ENCODE results near the gene PARD6A. TPM values are rescaled to one million over a fixed set of nuclear protein-coding genes. Genes with fewer than 3 reads are reported as not detected.

Gene PARD6A
- 4.0 TPM for polyA plus RNA-seq (2012; ENCODE audit: missing spikeins)

- FAIRE-seq (peak; percentile 99), DNase-seq (ENCODE audit: insufficient read length) (peak; percentile 100)
- TF ChIP-seq TAF1 (IDR thresholded peaks at IDR 0.05; ENCODE audit: borderline replicate concordance, low read depth, low read length): no peak
- no peak; the same call in 1 of the 2 replicates for TF ChIP-seq POLR2AphosphoS5 (IDR thresholded peaks at IDR 0.05; ENCODE audit: low read depth, low read length)
- no peak for TF ChIP-seq POLR2A (IDR thresholded peaks at IDR 0.05; ENCODE audit: low read depth, low read length)
Measured at GRCh38 chr16:67660564-67661028, at the start of gene PARD6A. Gene PARD6A, plus strand, starts transcription at chr16:67660960. Its CDS starts 79 bp downstream, at chr16:67661039.

- FAIRE-seq (no peak), DNase-seq (ENCODE audit: insufficient read length) (no peak)
Measured at GRCh38 chr16:67613808-67614207, 47.0 kb upstream of the PARD6A start.

GRCh38 chr16:67628216-67628615 is 32.5 kb upstream of the PARD6A start:
- DNase-seq (ENCODE audit: insufficient read length) (no peak), FAIRE-seq (no peak)
- TF ChIP-seq TAF1 (IDR thresholded peaks at IDR 0.05; ENCODE audit: borderline replicate concordance, low read depth, low read length): no peak
- no peak for TF ChIP-seq POLR2AphosphoS5 (IDR thresholded peaks at IDR 0.05; ENCODE audit: low read depth, low read length)
- no peak for TF ChIP-seq POLR2A (IDR thresholded peaks at IDR 0.05; ENCODE audit: low read depth, low read length)

More at GRCh38 chr16:67613808-67614207, 47.0 kb upstream of the PARD6A start:
- TF ChIP-seq POLR2A (IDR thresholded peaks at IDR 0.05; ENCODE audit: low read depth, low read length) (no peak), POLR2AphosphoS5 (IDR thresholded peaks at IDR 0.05; ENCODE audit: low read depth, low read length) (no peak), TAF1 (IDR thresholded peaks at IDR 0.05; ENCODE audit: borderline replicate concordance, low read depth, low read length) (no peak)

- FAIRE-seq: no peak
- no peak for TF ChIP-seq TAF1 (IDR thresholded peaks at IDR 0.05; ENCODE audit: borderline replicate concordance, low read depth, low read length)
- no peak for TF ChIP-seq POLR2AphosphoS5 (IDR thresholded peaks at IDR 0.05; ENCODE audit: low read depth, low read length)
- no peak for TF ChIP-seq POLR2A (IDR thresholded peaks at IDR 0.05; ENCODE audit: low read depth, low read length)
- DNase-seq (ENCODE audit: insufficient read length): no peak
Measured at GRCh38 chr16:67632415-67633172, 28.2 kb upstream of the PARD6A start.

- FAIRE-seq (no peak), DNase-seq (ENCODE audit: insufficient read length) (no peak)
- TF ChIP-seq POLR2AphosphoS5 (IDR thresholded peaks at IDR 0.05; ENCODE audit: low read depth, low read length) (no peak), POLR2A (IDR thresholded peaks at IDR 0.05; ENCODE audit: low read depth, low read length) (no peak), TAF1 (IDR thresholded peaks at IDR 0.05; ENCODE audit: borderline replicate concordance, low read depth, low read length) (no peak)
Measured at GRCh38 chr16:67636713-67637112, 24.0 kb upstream of the PARD6A start.

GRCh38 chr16:67637625-67638024 is 23.1 kb upstream of the PARD6A start:
- TF ChIP-seq TAF1 (IDR thresholded peaks at IDR 0.05; ENCODE audit: borderline replicate concordance, low read depth, low read length): no peak
- no peak for TF ChIP-seq POLR2A (IDR thresholded peaks at IDR 0.05; ENCODE audit: low read depth, low read length)
- no peak for TF ChIP-seq POLR2AphosphoS5 (IDR thresholded peaks at IDR 0.05; ENCODE audit: low read depth, low read length)
- FAIRE-seq (no peak), DNase-seq (ENCODE audit: insufficient read length) (no peak)

GRCh38 chr16:67641779-67642708 is 18.7 kb upstream of the PARD6A start:
- no peak for TF ChIP-seq POLR2A (IDR thresholded peaks at IDR 0.05; ENCODE audit: low read depth, low read length)
- no peak for TF ChIP-seq TAF1 (IDR thresholded peaks at IDR 0.05; ENCODE audit: borderline replicate concordance, low read depth, low read length)
- TF ChIP-seq POLR2AphosphoS5 (IDR thresholded peaks at IDR 0.05; ENCODE audit: low read depth, low read length): no peak
- no peak for FAIRE-seq
- no peak for DNase-seq (ENCODE audit: insufficient read length)

GRCh38 chr16:67644038-67644437 is 16.7 kb upstream of the PARD6A start:
- FAIRE-seq: no peak
- DNase-seq (ENCODE audit: insufficient read length): no peak
- no peak for TF ChIP-seq POLR2AphosphoS5 (IDR thresholded peaks at IDR 0.05; ENCODE audit: low read depth, low read length)
- no peak for TF ChIP-seq TAF1 (IDR thresholded peaks at IDR 0.05; ENCODE audit: borderline replicate concordance, low read depth, low read length)
- TF ChIP-seq POLR2A (IDR thresholded peaks at IDR 0.05; ENCODE audit: low read depth, low read length): no peak

- DNase-seq (ENCODE audit: insufficient read length) (no peak), FAIRE-seq (no peak)
- TF ChIP-seq TAF1 (IDR thresholded peaks at IDR 0.05; ENCODE audit: borderline replicate concordance, low read depth, low read length) (no peak), POLR2A (IDR thresholded peaks at IDR 0.05; ENCODE audit: low read depth, low read length) (no peak), POLR2AphosphoS5 (IDR thresholded peaks at IDR 0.05; ENCODE audit: low read depth, low read length) (no peak)
Measured at GRCh38 chr16:67645397-67646121, 15.2 kb upstream of the PARD6A start.

- DNase-seq (ENCODE audit: insufficient read length) (no peak), FAIRE-seq (no peak)
- TF ChIP-seq POLR2AphosphoS5 (IDR thresholded peaks at IDR 0.05; ENCODE audit: low read depth, low read length): no peak
- TF ChIP-seq POLR2A (IDR thresholded peaks at IDR 0.05; ENCODE audit: low read depth, low read length): no peak
- TF ChIP-seq TAF1 (IDR thresholded peaks at IDR 0.05; ENCODE audit: borderline replicate concordance, low read depth, low read length): no peak
Measured at GRCh38 chr16:67647111-67647651, 13.6 kb upstream of the PARD6A start.

Measured in GM12892 (cell line).